Endothelial cell of umbilical vein (primary cell): Measurements from ENCODE around the gene GTF2H1. TPM values are rescaled to one million over a fixed set of nuclear protein-coding genes. Genes with fewer than 3 reads are reported as not detected.

Experiments used
- BruUV-seq: library from RNA; stranded (reverse); fragments of 400-500 nt; replicated peaks from 2 replicates; lab custom pipeline; 2021; lab: Mats Ljungman, UMichigan
- CTCF ChIA-PET: fragments of 300-600, 350-600 bp; sonication (Branson Sonifier 250); formaldehyde crosslinking; loops from one replicate; lab custom pipeline; 2021; ENCODE audit warnings: antibody characterized with exemption, inconsistent platforms; lab: Charles Lee
- POLR2A ChIA-PET: fragments of 300-600, 350-600 bp; sonication (Branson Sonifier 250); formaldehyde crosslinking; loops from one replicate; lab custom pipeline; 2021; ENCODE audit warnings: antibody characterized with exemption, inconsistent platforms; lab: Charles Lee
- DNase-seq: peaks from one replicate; pipeline ENCODE4 v3.0.0-alpha.2; 2011; ENCODE audit warnings: low read depth, low spot score
- FAIRE-seq: peaks from 2 replicates; lab custom pipeline; 2011; peaks lifted over from hg19 to GRCh38; lab: Jason Lieb, UNC
- H2AFZ ChIP-seq: 2 replicates; pipeline ENCODE4 v1.6.0; 2012; ENCODE audit warnings: low read depth, low read length, control low read depth, inconsistent platforms
- H3K27ac ChIP-seq: 2 replicates; pipeline ENCODE4 v1.5.1; 2011; ENCODE audit warnings: low read depth, mild to moderate bottlenecking, control low read depth, low read length, moderate library complexity; ENCODE audit not compliant: insufficient read depth
- H3K27me3 ChIP-seq, 2 experiments: 2 replicates each; pipeline versions ENCODE4 v1.6.0 to v1.6.1; 2011; ENCODE audit warnings: low read length in 2 of 2, mixed read lengths in 1 of 2; ENCODE audit not compliant: control insufficient read depth in 2 of 2, insufficient read depth in 2 of 2
- H3K36me3 ChIP-seq, 2 experiments: 2 replicates in 1 of 2; 3 replicates in 1 of 2; pipeline ENCODE4 v1.5.1; 2011; ENCODE audit warnings: low read length in 2 of 2, mild to moderate bottlenecking in 1 of 2, moderate library complexity in 1 of 2; ENCODE audit not compliant: control insufficient read depth in 2 of 2, insufficient read depth in 2 of 2; ENCODE audit errors: extremely low read depth in 1 of 2
- H3K4me1 ChIP-seq: 3 replicates; pipeline ENCODE4 v1.5.1; 2011; ENCODE audit warnings: mild to moderate bottlenecking, low read length; ENCODE audit not compliant: control insufficient read depth, insufficient read depth; ENCODE audit errors: extremely low read depth
- H3K4me2 ChIP-seq: 2 replicates; pipeline ENCODE4 v1.6.1; 2011; ENCODE audit warnings: low read length, control low read depth, mixed read lengths; ENCODE audit not compliant: insufficient read depth
- H3K4me3 ChIP-seq, 3 experiments: fragments of 200-600 bp in 1 of 3; sonication (generic), shearing (Covaris generic) in 1 of 3; replicated peaks in 1 of 3; 2 replicates each; pipeline ENCODE4 v1.5.1; 2011 to 2016; ENCODE audit warnings: control low read depth in 3 of 3, low read length in 3 of 3, mild to moderate bottlenecking in 2 of 3, inconsistent platforms in 1 of 3, low read depth in 1 of 3, moderate library complexity in 1 of 3; ENCODE audit not compliant: insufficient read depth in 1 of 3
- H3K79me2 ChIP-seq: 2 replicates; pipeline ENCODE4 v1.6.0; 2012; ENCODE audit warnings: low read length, inconsistent platforms; ENCODE audit not compliant: control insufficient read depth, insufficient read depth
- H3K9ac ChIP-seq: replicated peaks from 2 replicates; pipeline ENCODE3; 2011; ENCODE audit warnings: low read length, control low read depth; ENCODE audit not compliant: insufficient read depth; ENCODE audit errors: extremely low read depth
- H3K9me1 ChIP-seq: replicated peaks from 3 replicates; pipeline ENCODE4 v1.6.0; 2011; ENCODE audit warnings: mild to moderate bottlenecking, low read length; ENCODE audit not compliant: control insufficient read depth, insufficient read depth; ENCODE audit errors: extremely low read depth
- H3K9me3 ChIP-seq: replicated peaks from 2 replicates; pipeline ENCODE4 v1.5.1; 2012; ENCODE audit warnings: low read length, inconsistent platforms; ENCODE audit not compliant: control insufficient read depth, insufficient read depth
- H4K20me1 ChIP-seq: replicated peaks from 2 replicates; pipeline ENCODE3; 2011; ENCODE audit warnings: mild to moderate bottlenecking, low read length; ENCODE audit not compliant: control insufficient read depth, insufficient read depth; ENCODE audit errors: extremely low read depth
- CTCF ChIP-seq, 2 donors: IDR thresholded peaks; 1 replicate in 1 of 2; 2 replicates in 1 of 2; pipeline ENCODE4 v1.5.1; 2011; ENCODE audit warnings: low read length in 2 of 2, mild to moderate bottlenecking in 2 of 2, moderate library complexity in 2 of 2, control low read depth in 1 of 2, inconsistent platforms in 1 of 2, low read depth in 1 of 2; ENCODE audit not compliant: insufficient read depth in 1 of 2; ENCODE audit errors: extremely low read depth in 1 of 2
- EZH2 ChIP-seq: IDR thresholded peaks from 2 replicates; pipeline ENCODE4 v1.6.1; 2012; ENCODE audit warnings: borderline replicate concordance, low read depth, mild to moderate bottlenecking, moderate library complexity, low read length, inconsistent platforms; ENCODE audit not compliant: severe bottlenecking
- FOS ChIP-seq: IDR thresholded peaks from 2 replicates; pipeline ENCODE4 v1.6.1; 2011; ENCODE audit warnings: mild to moderate bottlenecking, low read length, moderate library complexity, borderline replicate concordance; ENCODE audit not compliant: insufficient read depth
- GATA2 ChIP-seq: IDR thresholded peaks from 2 replicates; pipeline ENCODE4 v1.7.0; 2011; ENCODE audit warnings: low read depth, mild to moderate bottlenecking, moderate library complexity, mixed read lengths, low read length; ENCODE audit not compliant: insufficient read length, insufficient read depth
- JUN ChIP-seq: IDR thresholded peaks from 2 replicates; pipeline ENCODE4 v1.6.1; 2011; ENCODE audit warnings: borderline replicate concordance, low read depth; ENCODE audit not compliant: insufficient read length, insufficient read depth
- MAX ChIP-seq: IDR thresholded peaks from 2 replicates; pipeline ENCODE4 v1.6.1; 2011; ENCODE audit not compliant: insufficient read depth, insufficient read length
- MYC ChIP-seq: IDR thresholded peaks from one replicate; pipeline ENCODE4 v1.6.1; 2011; ENCODE audit warnings: mild to moderate bottlenecking, low read depth, low read length
- POLR2A ChIP-seq: IDR thresholded peaks from 2 replicates; pipeline ENCODE4 v1.6.1; 2012; ENCODE audit warnings: low read depth, mild to moderate bottlenecking, control low read depth, low read length
- POLR2AphosphoS5 ChIP-seq: IDR thresholded peaks from 2 replicates; pipeline ENCODE4 v1.6.1; 2012; ENCODE audit warnings: low read depth, mild to moderate bottlenecking, control low read depth, low read length, moderate library complexity; ENCODE audit not compliant: insufficient read depth
- dilution Hi-C: fragments of 300-500 bp; cut with MboI; formaldehyde crosslinking; loops from one replicate; pipeline ENCODE4 v1.15.0; 2019; ENCODE audit warnings: low sequenced_read_pairs; ENCODE audit not compliant: extremely low pct_ligation_motif_present
- intact Hi-C: fragments of 100-400 bp; cut with micrococcal nuclease; formaldehyde crosslinking; loops from one replicate; pipeline ENCODE4 v1.10.0; 2022
- polyA plus RNA-seq, 4 experiments: library from polyadenylated mRNA; depleted of rRNA in 3 of 4; stranded (reverse) in 3 of 4; unstranded in 1 of 4; fragments of >200 nt; gene quantifications; 2 replicates each; pipeline versions ENCODE4 v1.2.1 to v1.2.3, GENCODE V29; 2011 to 2012; ENCODE audit warnings: missing spikeins in 1 of 4
- total RNA-seq: library from RNA; stranded (reverse); gene quantifications from 2 replicates; pipeline ENCODE4 v1.2.3, GENCODE V29; 2021

GTF2H1 gene
- total and polyA plus RNA-seq, 2 donors (not counting 3 experiments of a cell fraction or from before 2014, with no cell fraction given), result 15.7 to 47.7 TPM

- H3K4me1 ChIP-seq, result no peaks in the 10 kb centered on the region
- no peak overlapping the region for H3K4me3 ChIP-seq
- TF ChIP-seq MYC (no peak), POLR2AphosphoS5 (no peak), JUN (no peak), CTCF (IDR thresholded peaks at IDR 0.05; ENCODE audit: extremely low read depth in 1 of 2, insufficient read depth in 1 of 2, low read depth in 1 of 2, low read length in 2 of 2) (no peak), GATA2 (no peak), EZH2 (no peak), MAX (no peak), FOS (no peak), POLR2A (no peak)
- FAIRE-seq, result no peak
- peaks cover 2% of the 10 kb centered on the region for H3K79me2 ChIP-seq
- ChIA-PET POLR2A (no interaction called here), CTCF (no interaction called here)
- dilution Hi-C loops, result no loop called here
- H3K4me2 ChIP-seq, result no peak overlapping the region
- peaks cover 0 to 7% of the 10 kb centered on the region in 2 experiments for H3K36me3 ChIP-seq
- no peak overlapping the region for H2AFZ ChIP-seq
- H3K9me1 ChIP-seq, result no peaks in the 10 kb centered on the region
- DNase-seq, result no peak
- no peaks in the 10 kb centered on the region for H3K9me3 ChIP-seq
- H3K9ac ChIP-seq, result no peak overlapping the region
- BruUV-seq, result no TSS peak
- no peaks in the 10 kb centered on the region for H3K27me3 ChIP-seq
- H4K20me1 ChIP-seq, result no peaks in the 10 kb centered on the region
- intact Hi-C loops, result no loop called here
- no peak overlapping the region for H3K27ac ChIP-seq
These were observed 12.7 kb upstream of the GTF2H1 start for GRCh38 chr11:18309691-18310090.
